ENCODE results near the gene CD52.
"Not testable (repeated sequence)": the region's sequence is repeated elsewhere in the genome, so short reads cannot be mapped to it uniquely, and the experiment has no call there.

CD52 gene

GRCh38 chr1:26322042-26322331 lies 4.2 kb downstream of the CD52 start:
- TF ChIP-seq ZNF274 (IDR thresholded peaks at IDR 0.05; ENCODE audit: low read depth, low read length), result no peak
- H3K4me3 ChIP-seq (ENCODE audit: low read length), result no peak overlapping the region

DNA sequence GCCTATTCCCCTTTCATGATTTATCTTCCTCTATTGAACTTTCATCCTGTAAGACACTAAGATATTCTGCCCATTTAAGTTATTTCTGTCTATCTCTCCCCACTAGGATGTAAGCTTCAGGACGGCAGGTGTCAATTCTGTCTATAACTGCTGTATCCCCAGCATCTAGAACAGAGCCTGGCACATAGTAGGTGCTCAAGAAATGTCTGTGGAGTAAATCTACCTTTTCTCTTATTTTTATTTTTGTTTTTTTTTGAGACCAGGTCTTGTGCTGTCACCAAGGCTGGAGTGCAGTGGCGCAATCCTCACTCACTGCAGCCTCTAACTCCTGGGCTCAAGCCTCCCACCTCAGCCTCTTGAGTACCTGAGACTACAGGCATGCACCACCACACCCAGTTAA lies 5.6 kb downstream of the CD52 start:
- TF ChIP-seq ZNF274 (IDR thresholded peaks at IDR 0.05; ENCODE audit: low read depth, low read length), result no peak
- H3K4me3 ChIP-seq (ENCODE audit: low read length), result no peak overlapping the region

- TF ChIP-seq ZNF274 (IDR thresholded peaks at IDR 0.05; ENCODE audit: low read depth, low read length), result no peak
- no peak overlapping the region for H3K4me3 ChIP-seq (ENCODE audit: low read length)
Measured at GRCh38 chr1:26324550-26324949, 6.8 kb downstream of the CD52 start.

DNA sequence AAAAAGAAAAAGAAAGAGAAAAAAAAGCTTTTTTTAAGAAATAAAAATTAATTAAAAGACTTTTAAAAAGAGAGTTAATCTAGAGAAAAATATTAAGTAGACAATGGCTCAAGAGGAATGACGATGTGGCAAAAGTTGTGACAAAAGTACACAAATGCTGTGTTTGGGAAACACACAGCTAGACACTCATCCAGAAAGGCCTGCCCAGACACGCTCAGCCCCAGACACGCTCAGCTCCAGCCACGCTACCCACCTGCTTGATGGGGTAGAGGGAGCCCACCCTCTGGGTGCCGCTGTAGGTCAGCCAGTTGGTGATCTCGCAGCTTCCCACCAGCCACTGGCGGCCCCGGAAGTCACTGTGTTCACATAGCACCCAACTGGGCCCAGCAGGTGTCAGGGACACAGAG lies 10.2 kb downstream of the CD52 start:
- no peak for TF ChIP-seq ZNF274 (IDR thresholded peaks at IDR 0.05; ENCODE audit: low read depth, low read length)
- H3K4me3 ChIP-seq (ENCODE audit: low read length), result no peak overlapping the region

- no peak for TF ChIP-seq ZNF274 (IDR thresholded peaks at IDR 0.05; ENCODE audit: low read depth, low read length)
- H3K4me3 ChIP-seq (ENCODE audit: low read length), result no peak overlapping the region
Measured at GRCh38 chr1:26328597-26328996, 10.8 kb downstream of the CD52 start.

DNA sequence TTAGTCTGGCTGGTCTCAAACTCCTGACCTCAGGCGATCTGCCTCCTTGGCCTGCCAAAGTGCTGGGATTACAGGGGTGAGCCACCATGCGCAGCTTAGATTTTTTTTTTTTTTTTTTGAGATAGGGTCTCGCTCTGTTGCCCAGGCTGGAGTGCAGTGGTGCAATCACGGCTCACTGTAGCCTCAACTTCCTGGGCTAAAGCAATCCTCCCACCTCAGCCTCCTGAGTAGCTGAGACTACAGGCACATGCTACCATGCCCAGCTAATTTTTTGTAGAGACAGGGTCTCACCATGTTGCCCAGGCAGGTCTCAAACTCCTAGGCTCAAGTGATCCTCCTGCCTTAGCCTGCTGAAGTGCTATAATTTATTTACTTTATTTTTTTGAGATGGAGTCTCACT lies 11.6 kb downstream of the CD52 start:
- not testable (repeated sequence) for H3K4me3 ChIP-seq (ENCODE audit: low read length)

- H3K4me3 ChIP-seq (ENCODE audit: low read length), result no peak overlapping the region
- TF ChIP-seq ZNF274 (IDR thresholded peaks at IDR 0.05; ENCODE audit: low read depth, low read length), result no peak
Measured at GRCh38 chr1:26330276-26330675, 12.5 kb downstream of the CD52 start.

- not testable (repeated sequence) for H3K4me3 ChIP-seq (ENCODE audit: low read length)
Measured at GRCh38 chr1:26333312-26333711, 15.6 kb downstream of the CD52 start.

DNA sequence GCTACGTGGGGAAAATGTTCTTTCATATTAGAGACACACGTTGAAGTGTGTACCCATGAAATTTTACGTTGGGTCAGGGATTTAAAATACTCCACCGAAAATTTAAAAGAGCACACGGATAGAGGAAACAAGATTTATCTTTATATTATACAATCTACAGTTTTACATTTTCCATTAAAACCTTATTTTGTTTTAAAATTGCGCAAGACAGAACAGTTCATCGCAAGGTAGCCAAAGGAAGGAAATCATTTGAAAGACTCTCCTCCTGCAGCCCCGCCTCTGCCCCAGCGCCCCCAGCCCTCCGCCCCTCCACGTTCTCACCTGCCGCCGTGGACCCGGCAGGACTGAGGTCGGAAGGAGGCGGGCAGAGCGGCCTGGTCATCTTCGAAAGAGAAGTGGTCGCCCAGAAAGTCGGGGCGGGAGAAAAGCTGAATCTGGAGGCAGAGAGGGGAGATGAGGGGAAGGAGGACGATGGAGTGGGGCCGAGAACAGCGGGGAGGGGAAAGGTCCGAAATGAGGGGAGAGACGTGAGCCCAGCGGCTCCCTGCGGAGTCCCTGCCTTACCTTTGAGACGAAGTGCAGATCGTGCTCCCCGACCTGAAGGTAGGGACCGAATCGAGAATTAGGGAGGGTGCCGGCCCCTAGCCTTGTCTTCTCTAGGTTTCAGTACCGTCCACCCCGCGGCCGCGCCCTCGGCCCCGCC lies 18.2 kb downstream of the CD52 start:
- no peak for TF ChIP-seq ZNF274 (IDR thresholded peaks at IDR 0.05; ENCODE audit: low read depth, low read length)
- peak overlapping the region; percentile 47; the same call in 1 of the 2 replicates for H3K4me3 ChIP-seq (ENCODE audit: low read length)

DNA sequence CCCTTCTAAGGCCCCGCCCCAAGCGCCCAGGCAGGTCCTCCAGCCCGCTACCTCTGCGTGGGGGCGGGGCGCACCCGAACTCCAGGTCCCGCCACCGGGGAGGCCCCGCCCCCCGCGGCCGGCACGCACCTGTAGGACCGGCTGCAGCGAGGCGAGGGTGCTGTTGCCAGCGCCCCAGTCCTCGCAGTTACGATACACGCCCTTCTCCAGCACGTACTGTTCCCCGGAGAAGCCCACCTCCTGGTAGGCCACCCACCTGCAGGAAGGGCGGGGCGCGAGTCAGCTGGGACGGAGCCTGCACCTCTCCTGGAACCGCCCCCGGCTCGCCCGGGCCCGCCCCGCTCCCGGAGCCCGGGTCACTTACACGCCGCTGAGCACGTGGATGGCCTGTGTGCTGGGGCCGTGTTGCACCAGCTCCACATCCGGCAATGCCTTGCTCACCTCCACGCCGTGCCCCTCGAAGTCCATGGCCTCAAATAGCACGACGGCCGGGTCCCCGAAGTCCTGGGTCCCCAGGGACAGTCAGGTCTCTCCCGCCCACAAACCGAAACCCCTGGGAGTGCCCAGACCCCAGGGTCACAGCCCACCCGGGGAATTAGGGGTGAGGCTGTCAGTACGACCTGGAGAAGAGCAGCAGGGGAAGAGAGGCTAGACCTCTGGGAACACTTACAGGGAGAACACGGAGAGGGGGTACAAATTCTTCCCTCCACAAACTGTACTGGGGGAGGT lies 18.9 kb downstream of the CD52 start:
- TF ChIP-seq ZNF274 (IDR thresholded peaks at IDR 0.05; ENCODE audit: low read depth, low read length), result no peak
- peak overlapping the region; percentile 47; the same call in 1 of the 2 replicates for H3K4me3 ChIP-seq (ENCODE audit: low read length)

- no peak overlapping the region for H3K4me3 ChIP-seq (ENCODE audit: low read length)
- TF ChIP-seq ZNF274 (IDR thresholded peaks at IDR 0.05; ENCODE audit: low read depth, low read length), result no peak
Measured at GRCh38 chr1:26337206-26337535, 19.4 kb downstream of the CD52 start.

- TF ChIP-seq ZNF274 (IDR thresholded peaks at IDR 0.05; ENCODE audit: low read depth, low read length), result no peak
- H3K4me3 ChIP-seq (ENCODE audit: low read length), result no peak overlapping the region
Measured at GRCh38 chr1:26337625-26338024, 19.9 kb downstream of the CD52 start.

- no peak for TF ChIP-seq ZNF274 (IDR thresholded peaks at IDR 0.05; ENCODE audit: low read depth, low read length)
- H3K4me3 ChIP-seq (ENCODE audit: low read length), result no peak overlapping the region
Measured at GRCh38 chr1:26338670-26339069, 20.9 kb downstream of the CD52 start.

DNA sequence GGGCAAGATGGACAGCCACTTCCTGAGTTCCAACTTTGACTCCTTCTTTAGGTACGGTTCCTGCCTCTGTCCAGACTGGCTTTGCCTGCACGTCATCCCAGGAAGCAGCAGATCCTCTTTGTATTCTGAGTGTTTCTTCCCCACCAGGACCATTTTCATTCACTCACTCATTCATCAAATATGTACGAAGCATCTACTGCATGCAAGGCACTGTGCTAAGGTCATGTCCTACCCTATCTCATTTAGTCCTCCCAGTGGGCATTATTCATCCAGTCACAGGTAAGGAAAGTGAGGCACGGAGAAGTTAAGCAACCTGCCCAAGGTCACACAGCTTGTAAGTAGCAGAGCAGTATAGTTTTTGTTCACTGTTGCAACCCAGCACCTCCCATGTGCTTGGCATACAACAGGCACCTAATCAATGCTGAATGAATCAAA lies 22.3 kb downstream of the CD52 start:
- TF ChIP-seq ZNF274 (IDR thresholded peaks at IDR 0.05; ENCODE audit: low read depth, low read length), result no peak
- H3K4me3 ChIP-seq (ENCODE audit: low read length), result no peak overlapping the region

DNA sequence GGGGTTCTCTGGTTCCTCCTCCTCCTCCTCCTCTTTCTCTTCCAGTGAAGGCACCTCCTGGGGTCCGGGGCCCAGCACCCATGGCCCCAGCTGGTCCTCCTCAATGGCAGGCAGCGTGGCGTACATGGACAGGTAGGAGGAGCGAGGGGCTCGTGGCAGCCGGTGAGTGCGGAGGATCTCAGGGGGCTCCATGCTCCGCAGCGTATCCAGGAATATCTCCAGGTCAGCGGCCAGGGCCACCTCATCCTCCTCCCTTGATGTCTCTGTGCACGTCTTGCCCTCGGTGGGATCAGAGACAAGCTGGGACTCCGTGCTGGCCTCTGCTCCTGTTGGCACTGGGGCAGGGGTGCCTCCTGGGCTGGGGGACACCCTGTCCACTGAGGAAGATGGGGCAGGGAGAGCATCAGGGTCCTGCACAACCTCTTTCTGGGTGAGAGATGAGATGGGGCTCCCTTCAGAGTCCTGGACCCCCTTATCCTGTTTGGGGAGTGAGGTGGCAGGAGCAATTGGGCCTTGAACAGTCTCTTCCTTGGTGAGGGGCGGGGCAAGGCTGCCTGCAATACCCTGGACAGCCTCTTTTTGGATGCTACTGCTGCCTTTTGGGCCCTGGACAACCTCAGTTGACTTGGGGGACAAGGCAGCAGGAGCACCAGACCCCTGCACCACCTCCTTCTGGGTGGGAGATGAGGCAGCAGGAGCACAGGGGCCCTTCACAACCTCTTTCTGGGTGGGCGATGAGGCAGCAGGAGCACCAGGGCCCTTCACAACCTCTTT lies 26.6 kb downstream of the CD52 start:
- no peak overlapping the region for H3K4me3 ChIP-seq (ENCODE audit: low read length)
- no peak for TF ChIP-seq ZNF274 (IDR thresholded peaks at IDR 0.05; ENCODE audit: low read depth, low read length)
